Measurements from ENCODE around the gene MGRN1. TPM values are rescaled to one million over a fixed set of nuclear protein-coding genes. Genes with fewer than 3 reads are reported as not detected.

Gene MGRN1
- total RNA-seq, 1 experiment from 2014 or later: 105 TPM

DNA sequence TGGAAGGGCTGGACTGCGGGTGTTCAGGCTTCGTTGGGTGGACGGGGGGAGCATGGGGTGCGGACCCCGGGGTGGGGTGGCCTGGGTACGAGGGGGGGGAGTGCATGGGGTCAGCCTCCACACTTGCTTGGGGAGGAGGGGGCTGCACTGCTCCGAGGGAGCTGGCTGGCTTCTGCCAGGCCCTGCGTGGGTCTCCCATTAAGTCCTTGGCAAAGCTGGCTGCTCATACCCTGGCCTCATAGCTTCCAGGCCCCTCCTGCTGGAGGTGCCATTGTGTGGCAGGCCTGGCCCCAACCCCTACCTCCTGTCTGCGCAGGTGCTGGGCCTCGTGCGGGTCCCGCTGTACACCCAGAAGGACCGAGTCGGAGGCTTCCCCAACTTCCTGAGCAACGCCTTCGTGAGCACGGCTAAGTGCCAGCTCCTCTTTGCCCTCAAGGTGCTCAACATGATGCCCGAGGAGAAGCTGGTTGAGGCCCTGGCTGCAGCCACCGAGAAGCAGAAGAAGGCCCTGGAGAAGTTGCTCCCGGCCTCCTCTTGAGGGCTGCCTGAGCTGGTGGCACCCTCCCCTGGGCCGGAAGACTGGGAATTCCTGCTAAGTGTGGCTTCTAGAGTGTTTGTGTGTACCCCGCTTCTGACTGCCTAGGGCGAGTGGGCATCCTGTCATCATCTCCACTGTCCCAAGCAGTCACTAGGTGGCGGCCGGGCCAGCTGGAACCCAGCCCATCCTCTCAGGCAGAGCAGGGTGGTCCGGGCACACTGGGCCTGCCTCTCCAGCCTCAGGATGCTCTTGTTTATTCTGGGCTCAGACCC, 70.2 kb downstream of the MGRN1 start:
- Mint-ChIP-seq H3K4me1 (ENCODE audit: low read depth, unreplicated experiment) (peaks cover 8% of the 10 kb centered on the region), H3K9me3 (ENCODE audit: low read depth, unreplicated experiment) (no peaks in the 10 kb centered on the region), H3K36me3 (ENCODE audit: insufficient read depth, unreplicated experiment) (peaks cover 91% of the 10 kb centered on the region), H3K27ac (ENCODE audit: unreplicated experiment) (peak overlapping the region; percentile 80), H3K27me3 (ENCODE audit: unreplicated experiment) (no peaks in the 10 kb centered on the region), H3K4me3 (ENCODE audit: low read depth, unreplicated experiment) (peak overlapping the region; percentile 78)
- no TSS peak for BruUV-seq (replicated peaks)
- CTCF ChIA-PET: no interaction called here
- no peak for DNase-seq
- intact Hi-C loops (cut with micrococcal nuclease; ENCODE audit: unreplicated experiment): no loop called here
- TF ChIP-seq, protein P1, sequence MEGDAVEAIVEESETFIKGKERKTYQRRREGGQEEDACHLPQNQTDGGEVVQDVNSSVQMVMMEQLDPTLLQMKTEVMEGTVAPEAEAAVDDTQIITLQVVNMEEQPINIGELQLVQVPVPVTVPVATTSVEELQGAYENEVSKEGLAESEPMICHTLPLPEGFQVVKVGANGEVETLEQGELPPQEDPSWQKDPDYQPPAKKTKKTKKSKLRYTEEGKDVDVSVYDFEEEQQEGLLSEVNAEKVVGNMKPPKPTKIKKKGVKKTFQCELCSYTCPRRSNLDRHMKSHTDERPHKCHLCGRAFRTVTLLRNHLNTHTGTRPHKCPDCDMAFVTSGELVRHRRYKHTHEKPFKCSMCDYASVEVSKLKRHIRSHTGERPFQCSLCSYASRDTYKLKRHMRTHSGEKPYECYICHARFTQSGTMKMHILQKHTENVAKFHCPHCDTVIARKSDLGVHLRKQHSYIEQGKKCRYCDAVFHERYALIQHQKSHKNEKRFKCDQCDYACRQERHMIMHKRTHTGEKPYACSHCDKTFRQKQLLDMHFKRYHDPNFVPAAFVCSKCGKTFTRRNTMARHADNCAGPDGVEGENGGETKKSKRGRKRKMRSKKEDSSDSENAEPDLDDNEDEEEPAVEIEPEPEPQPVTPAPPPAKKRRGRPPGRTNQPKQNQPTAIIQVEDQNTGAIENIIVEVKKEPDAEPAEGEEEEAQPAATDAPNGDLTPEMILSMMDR (IDR thresholded peaks at IDR 0.05; ENCODE audit: unreplicated experiment): no peak

DNA sequence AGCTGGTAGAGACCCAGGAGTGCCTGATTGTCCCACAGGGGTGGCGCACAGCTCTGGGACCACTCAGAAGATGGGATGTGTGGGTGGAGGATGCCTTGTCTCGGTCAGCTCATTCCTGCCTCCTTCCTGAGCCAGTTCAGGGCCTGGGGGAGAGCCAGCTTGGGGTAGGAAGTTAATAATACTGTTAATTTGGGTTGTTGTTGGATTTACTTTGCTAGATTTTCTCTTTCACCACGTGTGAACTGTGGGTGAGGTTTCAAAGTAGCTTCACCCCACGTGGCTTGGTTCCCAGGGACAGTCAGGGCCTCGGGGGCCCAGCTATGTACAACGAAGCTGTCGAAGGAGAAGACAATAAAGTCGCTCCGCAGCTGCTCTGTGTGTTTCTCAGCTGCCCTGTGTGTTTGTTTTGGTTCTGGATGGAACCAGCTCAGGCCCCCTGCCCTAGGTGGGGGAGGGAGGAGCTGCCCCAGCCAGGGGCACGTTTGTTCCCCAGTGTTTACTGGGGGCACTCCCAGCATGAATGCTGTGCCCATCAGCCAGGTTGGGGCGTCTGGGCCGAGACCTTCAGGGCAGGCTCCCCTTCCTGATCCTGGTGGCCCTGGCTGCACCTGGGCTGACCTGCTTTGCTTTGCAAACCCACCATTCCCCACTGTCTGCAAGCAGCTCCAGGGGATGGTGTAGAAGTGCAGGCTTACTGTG, 71.0 kb downstream of the MGRN1 start:
- TSS peak; percentile 19 for BruUV-seq (replicated peaks)
- Mint-ChIP-seq H3K4me3 (ENCODE audit: low read depth, unreplicated experiment) (peak overlapping the region; percentile 78), H3K27me3 (ENCODE audit: unreplicated experiment) (no peaks in the 10 kb centered on the region), H3K9me3 (ENCODE audit: low read depth, unreplicated experiment) (no peaks in the 10 kb centered on the region), H3K27ac (ENCODE audit: unreplicated experiment) (peak overlapping the region; percentile 58), H3K36me3 (ENCODE audit: insufficient read depth, unreplicated experiment) (peaks cover 86% of the 10 kb centered on the region), H3K4me1 (ENCODE audit: low read depth, unreplicated experiment) (peaks cover 8% of the 10 kb centered on the region)
- TF ChIP-seq, protein P1 (IDR thresholded peaks at IDR 0.05; ENCODE audit: unreplicated experiment): no peak
- intact Hi-C loops (cut with micrococcal nuclease; ENCODE audit: unreplicated experiment): no loop called here
- CTCF ChIA-PET: interaction anchor here (0.6 kb wide), 1 partner anchor 65 kb away, joined by 5 read pairs; no protein-coding TSS in a partner anchor
- no peak for DNase-seq

DNA sequence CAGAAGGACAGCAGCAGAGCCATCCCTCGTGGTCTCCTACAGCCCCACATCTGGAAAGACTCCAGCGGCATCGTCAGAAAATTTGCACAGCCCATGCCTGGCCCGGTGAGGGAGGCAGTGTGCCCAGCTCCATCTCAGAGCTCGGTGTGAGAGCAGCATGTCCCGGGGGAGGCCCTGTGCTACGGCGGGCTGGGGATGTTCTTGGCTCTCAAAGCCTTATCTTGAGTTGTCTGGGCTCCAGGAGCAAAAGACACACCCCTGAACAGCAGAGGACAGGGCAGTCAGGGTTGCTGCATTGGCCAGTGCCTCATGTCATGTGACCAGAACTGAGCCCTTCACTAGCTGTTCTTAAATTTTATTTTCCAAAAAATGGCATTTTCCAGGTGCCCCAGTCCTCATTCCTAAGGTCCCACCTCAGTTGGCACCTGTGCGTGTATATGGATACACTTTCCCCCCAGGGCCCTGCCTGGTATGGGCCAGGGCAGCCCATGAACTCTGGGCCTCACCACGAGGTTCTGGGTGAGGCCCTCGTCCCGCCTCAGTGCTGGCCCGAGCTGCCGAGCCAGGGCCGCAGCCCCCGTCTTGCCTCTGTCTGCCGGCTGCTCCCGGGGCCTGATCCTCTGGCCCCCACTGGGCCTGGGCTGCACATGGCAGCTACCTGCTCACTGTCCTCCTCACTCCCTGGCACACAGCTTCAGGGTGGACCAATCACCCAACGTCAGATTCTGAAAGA, 71.7 kb downstream of the MGRN1 start:
- H3K27me3 Mint-ChIP-seq (ENCODE audit: unreplicated experiment): no peaks in the 10 kb centered on the region
- H3K36me3 Mint-ChIP-seq (ENCODE audit: insufficient read depth, unreplicated experiment): peaks cover 87% of the 10 kb centered on the region
- H3K9me3 Mint-ChIP-seq (ENCODE audit: low read depth, unreplicated experiment): no peaks in the 10 kb centered on the region
- TF ChIP-seq, protein P1 (IDR thresholded peaks at IDR 0.05; ENCODE audit: unreplicated experiment): no peak
- intact Hi-C loops (cut with micrococcal nuclease; ENCODE audit: unreplicated experiment): no loop called here
- no TSS peak for BruUV-seq (replicated peaks)
- CTCF ChIA-PET: interaction anchor here (0.6 kb wide), 1 partner anchor 66 kb away, joined by 5 read pairs; no protein-coding TSS in a partner anchor
- no peak for DNase-seq
- H3K4me1 Mint-ChIP-seq (ENCODE audit: low read depth, unreplicated experiment): peaks cover 4% of the 10 kb centered on the region
- peak overlapping the region; percentile 14 for H3K4me3 Mint-ChIP-seq (ENCODE audit: low read depth, unreplicated experiment)
- peak overlapping the region; percentile 63 for H3K27ac Mint-ChIP-seq (ENCODE audit: unreplicated experiment)
